Liver (tissue), 3 donors: ENCODE data around the gene CLPSL2.

Source experiments
- RAD21 ChIP-seq, 2 donors: IDR thresholded peaks; 2 replicates each; pipeline ENCODE4 v1.6.1; 2016; ENCODE audit warnings: antibody characterized with exemption in 2 of 2, mild to moderate bottlenecking in 2 of 2
- YY1 ChIP-seq: IDR thresholded peaks from 2 replicates; pipeline ENCODE4 v1.6.1; 2016; ENCODE audit warnings: antibody characterized with exemption, mild to moderate bottlenecking
- TF ChIP-seq, protein P1 (sequence below): fragments of 150-350 bp; IDR thresholded peaks from 2 replicates; pipeline ENCODE4 v1.5.1; 2017; ENCODE audit warnings: improper control_type of control experiment, low read depth, low read length; ENCODE audit not compliant: missing input control
- donor health status: healthy.
- donor health status: healthy.

DNA sequence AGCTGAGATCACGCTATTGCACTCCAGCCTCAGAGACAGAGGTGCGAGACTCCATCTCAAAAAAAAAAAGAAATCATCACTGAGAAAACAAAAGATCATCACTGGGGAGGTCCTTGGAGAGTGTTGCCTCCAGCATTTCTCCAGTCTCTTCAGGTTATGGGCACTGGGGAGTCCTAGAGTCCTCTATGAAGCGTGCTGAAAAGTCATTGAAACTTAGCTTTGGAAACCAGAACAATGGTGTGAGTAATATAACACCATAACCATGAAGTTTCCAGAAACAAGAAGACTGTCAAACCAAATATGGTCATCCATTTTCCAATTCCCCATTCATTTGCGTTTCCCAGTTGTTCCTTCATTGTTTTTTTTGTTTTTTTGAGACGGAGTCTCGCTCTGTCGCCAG lies 25.8 kb upstream of the CLPSL2 start:
- TF ChIP-seq RAD21 (IDR thresholded peaks at IDR 0.05) (no peak), YY1 (no peak)
- TF ChIP-seq, protein P1, sequence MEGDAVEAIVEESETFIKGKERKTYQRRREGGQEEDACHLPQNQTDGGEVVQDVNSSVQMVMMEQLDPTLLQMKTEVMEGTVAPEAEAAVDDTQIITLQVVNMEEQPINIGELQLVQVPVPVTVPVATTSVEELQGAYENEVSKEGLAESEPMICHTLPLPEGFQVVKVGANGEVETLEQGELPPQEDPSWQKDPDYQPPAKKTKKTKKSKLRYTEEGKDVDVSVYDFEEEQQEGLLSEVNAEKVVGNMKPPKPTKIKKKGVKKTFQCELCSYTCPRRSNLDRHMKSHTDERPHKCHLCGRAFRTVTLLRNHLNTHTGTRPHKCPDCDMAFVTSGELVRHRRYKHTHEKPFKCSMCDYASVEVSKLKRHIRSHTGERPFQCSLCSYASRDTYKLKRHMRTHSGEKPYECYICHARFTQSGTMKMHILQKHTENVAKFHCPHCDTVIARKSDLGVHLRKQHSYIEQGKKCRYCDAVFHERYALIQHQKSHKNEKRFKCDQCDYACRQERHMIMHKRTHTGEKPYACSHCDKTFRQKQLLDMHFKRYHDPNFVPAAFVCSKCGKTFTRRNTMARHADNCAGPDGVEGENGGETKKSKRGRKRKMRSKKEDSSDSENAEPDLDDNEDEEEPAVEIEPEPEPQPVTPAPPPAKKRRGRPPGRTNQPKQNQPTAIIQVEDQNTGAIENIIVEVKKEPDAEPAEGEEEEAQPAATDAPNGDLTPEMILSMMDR: no peak
